HEK293T (cell line): Measurements from ENCODE around the gene CCDC33.

Source experiments
- CTCF ChIA-PET: fragments of 350-600 bp; formaldehyde crosslinking; extraction: SDS; loops from one replicate; lab custom pipeline; 2021; ENCODE audit warnings: antibody characterized with exemption, inconsistent platforms; lab: Yijun Ruan, JAX
- POLR2A ChIA-PET: fragments of 350-600 bp; formaldehyde crosslinking; extraction: SDS; loops from one replicate; lab custom pipeline; 2020; ENCODE audit warnings: antibody characterized with exemption, inconsistent platforms; lab: Yijun Ruan, JAX
- DNase-seq: peaks from one replicate; pipeline ENCODE4 v3.0.0; 2012; ENCODE audit warnings: mixed read lengths; ENCODE audit errors: extremely low spot score
- ARNT ChIP-seq: fragments of 450-650 bp; IDR thresholded peaks from 2 replicates; pipeline ENCODE4 v1.6.1; 2017; ENCODE audit warnings: mild to moderate bottlenecking
- BHLHE40 ChIP-seq: fragments of 450-650 bp; IDR thresholded peaks from 2 replicates; pipeline ENCODE4 v1.6.1; 2016; ENCODE audit warnings: mild to moderate bottlenecking, moderate library complexity, borderline replicate concordance
- CTBP1 ChIP-seq: fragments of 450-650 bp; IDR thresholded peaks from 2 replicates; pipeline ENCODE4 v1.6.1; 2016; ENCODE audit warnings: borderline replicate concordance
- ELF4 ChIP-seq: fragments of 450-650 bp; IDR thresholded peaks from 2 replicates; pipeline ENCODE4 v1.6.1; 2017; ENCODE audit warnings: antibody characterized with exemption
- FOXA1 ChIP-seq: fragments of 450-650 bp; IDR thresholded peaks from 2 replicates; pipeline ENCODE4 v1.6.1; 2016; ENCODE audit warnings: mild to moderate bottlenecking
- FOXK2 ChIP-seq: fragments of 450-650 bp; IDR thresholded peaks from 2 replicates; pipeline ENCODE4 v1.6.1; 2016; ENCODE audit warnings: mild to moderate bottlenecking
- FOXM1 ChIP-seq: fragments of 450-650 bp; IDR thresholded peaks from 2 replicates; pipeline ENCODE4 v1.6.1; 2017; ENCODE audit warnings: mild to moderate bottlenecking, borderline replicate concordance
- HDGF ChIP-seq: fragments of 450-650 bp; IDR thresholded peaks from 2 replicates; pipeline ENCODE4 v1.6.1; 2017; ENCODE audit warnings: antibody characterized with exemption, borderline replicate concordance
- L3MBTL2 ChIP-seq: fragments of 450-650 bp; conservative IDR thresholded peaks from 2 replicates; pipeline ENCODE4 v1.6.1; 2016; ENCODE audit warnings: mild to moderate bottlenecking
- LEF1 ChIP-seq: fragments of 450-650 bp; IDR thresholded peaks from 2 replicates; pipeline ENCODE4 v1.6.1; 2017; ENCODE audit warnings: mild to moderate bottlenecking, borderline replicate concordance
- NFRKB ChIP-seq: fragments of 450-650 bp; IDR thresholded peaks from 2 replicates; pipeline ENCODE4 v1.6.1; 2016; ENCODE audit warnings: mild to moderate bottlenecking, moderate library complexity
- SP1 ChIP-seq: fragments of 450-650 bp; IDR thresholded peaks from 2 replicates; pipeline ENCODE4 v1.6.1; 2017
- SUZ12 ChIP-seq: fragments of 450-650 bp; IDR thresholded peaks from 2 replicates; pipeline ENCODE4 v1.6.1; 2016; ENCODE audit warnings: mild to moderate bottlenecking
- TARDBP ChIP-seq: fragments of 450-650 bp; IDR thresholded peaks from 2 replicates; pipeline ENCODE4 v1.6.1; 2016
- ZNF384 ChIP-seq: fragments of 450-650 bp; IDR thresholded peaks from 2 replicates; pipeline ENCODE4 v1.6.1; 2016
- TF ChIP-seq, protein P1 (sequence below): fragments of 450-650 bp; IDR thresholded peaks from 2 replicates; pipeline ENCODE4 v1.6.1; 2016

Gene CCDC33

DNA sequence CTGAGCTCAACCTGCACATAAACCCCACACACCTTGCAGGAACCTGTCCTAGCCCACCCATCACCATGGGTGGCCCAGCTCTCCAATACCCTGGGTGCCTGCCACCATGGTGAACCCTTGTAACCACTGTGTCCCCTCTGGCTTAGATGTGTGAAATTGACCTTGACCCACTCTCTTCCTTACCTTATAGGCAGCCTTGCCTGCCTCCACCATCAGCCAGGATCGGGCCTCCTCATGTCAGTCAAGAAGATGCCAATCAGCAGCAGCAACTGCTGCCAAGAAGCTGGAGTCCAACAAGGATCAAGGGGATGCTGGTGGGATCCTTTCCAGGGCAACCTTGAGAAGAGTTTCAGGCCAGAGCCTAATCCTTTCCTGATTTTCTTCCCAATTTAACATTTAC, 140.1 kb downstream of the CCDC33 start:
- DNase-seq = no peak
- CTCF ChIA-PET = interaction anchor here (0.6 to 0.9 kb wide), 4 partner anchors 9 to 224 kb away, joined by 3 to 4 read pairs (median 4); no protein-coding TSS in a partner anchor
- TF ChIP-seq FOXK2 = no peak
- no peak for TF ChIP-seq FOXM1
- no peak for TF ChIP-seq ZNF384
- no peak for TF ChIP-seq LEF1
- no peak for TF ChIP-seq SP1
- no peak for TF ChIP-seq TARDBP
- TF ChIP-seq, protein P1, sequence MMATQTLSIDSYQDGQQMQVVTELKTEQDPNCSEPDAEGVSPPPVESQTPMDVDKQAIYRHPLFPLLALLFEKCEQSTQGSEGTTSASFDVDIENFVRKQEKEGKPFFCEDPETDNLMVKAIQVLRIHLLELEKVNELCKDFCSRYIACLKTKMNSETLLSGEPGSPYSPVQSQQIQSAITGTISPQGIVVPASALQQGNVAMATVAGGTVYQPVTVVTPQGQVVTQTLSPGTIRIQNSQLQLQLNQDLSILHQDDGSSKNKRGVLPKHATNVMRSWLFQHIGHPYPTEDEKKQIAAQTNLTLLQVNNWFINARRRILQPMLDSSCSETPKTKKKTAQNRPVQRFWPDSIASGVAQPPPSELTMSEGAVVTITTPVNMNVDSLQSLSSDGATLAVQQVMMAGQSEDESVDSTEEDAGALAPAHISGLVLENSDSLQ = no peak
- no peak for TF ChIP-seq HDGF
- no peak for TF ChIP-seq CTBP1
- TF ChIP-seq L3MBTL2 = no peak
- TF ChIP-seq NFRKB = no peak
- TF ChIP-seq ARNT = no peak
- TF ChIP-seq SUZ12 = no peak
- no peak for TF ChIP-seq BHLHE40
- TF ChIP-seq ELF4 = no peak
- no peak for TF ChIP-seq FOXA1
- POLR2A ChIA-PET = interaction anchor here (0.5 to 1.5 kb wide), 2 partner anchors 85 to 930 kb away, joined by 3 to 8 read pairs; partner anchors contain the start of gene UBL7

DNA sequence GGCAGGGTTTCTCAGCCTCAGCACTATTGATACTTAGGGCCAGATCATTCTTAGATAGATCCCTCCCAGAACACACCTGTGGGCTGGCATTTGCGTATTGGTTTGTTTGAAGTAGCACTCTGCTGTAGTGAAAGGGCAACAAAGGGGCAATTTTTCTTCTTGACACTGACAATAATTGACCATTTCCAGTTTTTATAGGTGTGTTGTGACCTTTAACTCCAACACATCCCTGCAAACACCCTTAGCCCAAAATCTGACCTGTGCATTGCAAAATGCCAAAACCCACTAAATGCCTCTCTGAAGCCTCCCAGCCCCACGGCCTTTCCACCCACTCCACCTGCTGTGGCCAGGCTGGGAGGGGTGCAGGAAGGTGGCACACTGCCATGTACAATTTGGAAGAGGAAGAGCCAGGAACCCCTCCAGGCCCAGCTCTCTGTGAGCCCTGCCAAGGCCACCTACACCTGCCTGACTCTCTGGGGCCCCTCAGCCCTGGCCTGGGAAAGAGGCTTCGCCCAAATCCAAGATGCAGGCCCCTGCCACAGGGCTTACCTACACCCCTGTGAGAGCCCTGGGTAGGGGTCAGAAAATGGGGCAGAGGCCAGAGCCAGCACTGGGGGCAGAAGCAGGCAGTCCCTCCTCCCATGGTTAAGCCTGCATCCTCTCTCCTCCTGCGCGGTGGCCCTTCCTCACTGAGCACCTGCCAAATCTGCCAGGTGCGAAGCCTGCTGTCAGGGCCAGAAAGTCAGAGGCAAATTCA, 140.9 kb downstream of the CCDC33 start:
- POLR2A ChIA-PET = interaction anchor here (1.0 kb wide), 1 partner anchor 84 kb away, joined by 4 read pairs; the partner anchor contains the start of gene UBL7
- TF ChIP-seq ELF4 (no peak), ZNF384 (no peak), FOXA1 (no peak), NFRKB (no peak), FOXK2 (no peak), BHLHE40 (no peak), L3MBTL2 (no peak), ARNT (no peak), LEF1 (no peak), FOXM1 (no peak), HDGF (no peak), CTBP1 (no peak), SUZ12 (no peak), TARDBP (no peak), SP1 (no peak)
- TF ChIP-seq, protein P1 = no peak
- no peak for DNase-seq

DNA sequence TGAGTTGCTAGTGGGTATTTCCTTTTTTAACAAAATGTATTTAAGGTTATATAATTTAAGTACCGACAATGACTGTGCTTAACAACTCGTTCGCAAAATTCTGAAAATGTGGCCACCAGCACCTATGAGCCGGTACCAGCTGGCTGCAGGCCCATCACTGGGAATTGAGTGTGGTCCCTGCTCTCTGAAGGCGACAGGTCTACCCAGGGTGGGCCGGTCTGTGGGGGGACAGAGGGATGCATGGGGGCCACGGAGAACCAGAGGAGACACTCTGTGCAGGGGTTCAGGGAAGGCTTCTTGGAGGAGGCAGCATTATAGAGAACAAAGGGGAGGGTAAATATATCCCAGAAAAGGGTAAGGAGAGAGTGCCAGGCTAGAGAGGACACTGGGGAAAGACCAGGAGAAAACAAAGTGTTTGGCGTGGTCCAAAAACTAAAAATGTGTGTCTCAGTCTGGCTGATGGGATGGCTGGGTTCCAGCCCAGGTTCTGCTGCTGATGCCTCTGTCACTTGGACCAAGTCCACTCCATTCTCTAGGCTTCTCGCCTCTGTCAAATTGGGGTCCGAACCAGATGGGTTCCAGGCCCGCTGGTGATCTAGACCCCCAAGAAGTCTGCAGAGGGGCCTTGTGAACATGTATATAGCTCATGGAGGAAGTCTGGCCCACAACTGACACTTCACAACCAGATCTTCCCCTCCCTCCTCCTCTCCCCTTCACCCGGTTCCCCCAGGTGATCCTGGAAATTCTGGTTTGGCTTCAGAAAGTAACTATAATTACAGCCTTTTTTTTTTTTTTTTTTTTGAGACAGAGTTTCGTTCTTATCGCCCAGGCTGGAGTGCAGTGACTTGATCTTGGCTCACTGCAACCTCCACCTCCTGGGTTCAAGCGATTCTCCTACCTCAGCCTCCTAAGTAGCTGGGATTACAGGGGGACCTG, 142.0 kb downstream of the CCDC33 start:
- POLR2A ChIA-PET = interaction anchor here (1.0 kb wide), 1 partner anchor 83 kb away, joined by 4 read pairs; the partner anchor contains the start of gene UBL7
- no peak for DNase-seq
- no peak for TF ChIP-seq L3MBTL2
- no peak for TF ChIP-seq FOXA1
- TF ChIP-seq HDGF = no peak
- no peak for TF ChIP-seq FOXK2
- no peak for TF ChIP-seq CTBP1
- no peak for TF ChIP-seq TARDBP
- no peak for TF ChIP-seq LEF1
- CTCF ChIA-PET = interaction anchor here (0.9 to 1.1 kb wide), 2 partner anchors 61 to 104 kb away, joined by 3 read pairs; no protein-coding TSS in a partner anchor

More for the DNA sequence above, 140.9 kb downstream of the CCDC33 start:
- CTCF ChIA-PET = no interaction called here

DNA sequence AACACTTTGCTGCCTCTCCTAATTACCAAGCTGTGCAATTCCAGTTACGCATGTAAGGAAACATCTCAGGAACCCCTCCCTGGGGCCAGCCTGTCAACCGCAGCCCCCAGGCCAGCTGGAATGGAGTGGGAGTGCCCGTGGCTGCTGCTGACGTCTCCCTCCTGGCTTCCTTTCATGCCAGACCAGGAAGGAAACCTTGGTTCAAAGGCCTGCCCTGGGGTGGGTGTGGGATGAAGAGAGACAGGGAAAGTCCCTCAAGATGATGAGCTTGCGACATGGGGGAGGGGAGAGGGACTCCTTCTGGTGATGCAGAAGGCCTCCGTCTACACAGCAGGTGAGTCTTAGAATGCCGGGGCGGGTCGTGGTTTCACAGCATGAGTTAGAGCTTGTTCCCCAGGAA, 142.7 kb downstream of the CCDC33 start:
- TF ChIP-seq, protein P1 = no peak
- TF ChIP-seq TARDBP (no peak), ZNF384 (no peak)
- ChIA-PET CTCF (interaction anchor here (0.6 to 1.1 kb wide), 5 partner anchors 11 to 390 kb away, joined by 3 read pairs; partner anchors contain the start of gene CYP11A1), POLR2A (no interaction called here)
- DNase-seq = no peak

DNA sequence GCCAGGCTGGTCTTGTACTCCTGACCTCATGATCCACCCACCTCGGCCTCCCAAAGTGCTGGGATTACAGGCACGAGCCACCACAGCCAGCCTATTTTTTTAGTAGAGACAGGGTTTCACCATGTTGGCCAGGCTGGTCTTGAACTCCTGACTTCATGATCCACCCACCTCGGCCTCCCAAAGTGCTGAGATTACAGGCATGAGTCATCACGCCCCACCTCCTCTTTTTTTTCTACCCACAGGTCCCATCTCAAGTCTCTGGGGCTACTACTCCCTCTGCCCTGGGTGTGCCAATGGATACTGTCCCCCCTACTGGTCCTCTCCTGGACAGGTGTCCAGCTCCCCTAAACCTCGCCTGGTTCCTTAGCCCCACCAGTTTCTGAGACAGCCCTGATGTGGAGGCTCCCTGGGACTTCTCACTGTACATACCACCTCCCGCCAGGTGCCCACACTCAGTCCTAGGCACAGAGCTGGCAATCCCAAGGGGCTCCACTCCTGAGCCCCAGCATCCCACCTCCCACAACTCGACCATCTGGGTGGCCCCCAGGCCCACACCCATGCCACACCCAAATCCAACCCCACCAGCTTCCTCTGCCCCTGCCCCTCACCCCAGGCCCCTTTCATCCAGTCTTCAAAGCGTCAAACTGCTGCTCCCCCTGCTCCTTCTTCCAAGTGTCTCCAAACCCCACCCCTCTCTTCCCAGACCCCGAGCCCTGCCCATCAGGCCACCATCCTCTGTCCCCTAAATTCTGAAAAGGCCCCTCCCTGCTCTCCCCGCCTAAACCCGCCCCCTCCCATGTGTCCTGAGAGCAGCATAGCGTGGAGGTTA, 144.4 kb downstream of the CCDC33 start:
- ChIA-PET CTCF (interaction anchor here (0.8 to 3.3 kb wide), 3 partner anchors 59 to 262 kb away, joined by 3 to 17 read pairs (median 4); no protein-coding TSS in a partner anchor), POLR2A (no interaction called here)
- TF ChIP-seq FOXM1 (no peak), ZNF384 (no peak), CTBP1 (no peak), LEF1 (no peak), SUZ12 (no peak), BHLHE40 (no peak), TARDBP (no peak), NFRKB (no peak), ARNT (no peak), FOXK2 (no peak), ELF4 (no peak), SP1 (no peak)
- no peak for DNase-seq
